Neural cell (in vitro differentiated cells): ENCODE data around the gene ABRACL.

Source experiments
- CTCF ChIP-seq: fragments of 450-650 bp; IDR thresholded peaks from 2 replicates; pipeline ENCODE4 v1.5.1; 2014; ENCODE audit warnings: antibody characterized with exemption, mild to moderate bottlenecking, moderate library complexity; ENCODE audit not compliant: poor library complexity, severe bottlenecking
- POLR2AphosphoS5 ChIP-seq: IDR thresholded peaks from 2 replicates; pipeline ENCODE4 v1.6.1; 2012

- no peak for TF ChIP-seq CTCF
- TF ChIP-seq POLR2AphosphoS5 = no peak
These were observed 51.8 kb downstream of the ABRACL start for GRCh38 chr6:139080255-139080920.
